CD1c-positive myeloid dendritic cell (primary cell): Measurements from ENCODE around the gene TMEM41A.

ENCODE experiments used
- DNase-seq: peaks from one replicate; pipeline ENCODE4 v3.0.0-alpha.2; 2016; ENCODE audit errors: extremely low spot score

The TMEM41A gene

GRCh38 chr3:185498503-185499396 lies at the start of gene TMEM41A:
TMEM41A (minus strand) TSS chr3:185499035; CDS start chr3:185498961, 74 bp downstream.
- peak; percentile 94 for DNase-seq

DNA sequence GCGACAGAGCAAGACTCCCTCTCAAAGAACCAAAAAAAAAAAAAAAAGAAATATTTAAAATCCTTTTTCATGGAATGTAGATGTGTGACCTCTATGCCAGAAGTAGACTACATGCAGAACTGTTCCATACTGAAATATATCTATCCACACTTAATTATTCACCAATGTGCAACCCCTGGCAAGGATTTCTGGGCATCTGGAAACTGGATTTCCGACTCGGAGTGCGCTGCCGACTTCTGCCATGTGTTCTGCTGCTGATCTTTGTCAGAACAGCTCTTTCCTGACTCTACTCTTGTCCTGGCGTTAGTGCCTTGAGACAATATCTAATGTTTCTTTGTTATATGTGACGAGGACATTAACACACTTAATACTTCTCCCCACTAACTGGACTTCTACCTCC lies 41.9 kb upstream of the TMEM41A start:
- no peak for DNase-seq

DNA sequence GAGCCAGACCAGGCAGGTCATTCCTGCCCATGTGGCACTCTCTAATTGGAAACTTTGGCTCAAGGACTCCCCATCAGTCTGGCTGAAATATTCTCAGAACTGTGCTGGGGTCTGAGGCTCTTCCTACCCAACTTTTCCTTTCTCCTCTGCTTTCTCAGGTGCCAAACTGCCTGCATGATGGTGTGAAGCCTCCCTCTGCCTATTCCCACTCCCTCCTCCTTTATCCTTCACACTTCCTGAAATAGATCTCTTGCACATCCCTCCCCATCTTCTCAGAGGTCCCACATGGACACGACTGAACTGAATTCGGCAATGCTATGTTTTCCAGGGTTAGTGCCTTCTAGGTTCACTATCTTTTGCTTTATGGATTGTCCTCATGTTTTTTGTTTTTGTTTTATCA lies 41.1 kb upstream of the TMEM41A start:
- no peak for DNase-seq

DNA sequence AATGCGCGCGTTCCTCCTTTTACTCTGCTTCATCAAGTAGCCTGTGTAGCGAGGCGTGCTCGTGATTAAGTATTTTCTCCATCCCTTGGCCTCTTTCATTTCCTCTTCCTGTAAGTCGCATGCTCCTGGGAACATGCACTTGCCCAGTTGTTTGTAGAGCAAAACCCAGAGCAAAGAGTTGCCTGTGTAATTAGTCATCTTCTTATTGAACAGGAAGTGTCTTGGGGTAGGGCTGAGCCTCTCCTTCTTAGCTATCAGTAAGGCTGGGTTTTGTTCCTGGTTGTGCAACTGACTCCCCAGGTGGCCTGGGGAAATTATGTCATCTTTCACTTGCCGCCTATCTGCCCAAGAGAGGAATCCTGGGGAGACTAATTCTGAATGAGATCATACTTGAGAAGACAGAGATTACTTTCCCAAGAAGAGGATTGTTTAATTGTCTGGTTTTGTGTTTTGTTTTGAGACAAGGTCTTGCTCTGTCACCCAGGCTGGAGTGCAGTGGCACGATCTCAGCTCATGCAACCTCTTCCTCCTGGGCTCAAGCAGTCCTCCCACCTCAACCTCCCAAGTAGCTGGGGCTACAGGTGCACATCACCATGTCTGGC lies 38.6 kb upstream of the TMEM41A start:
- DNase-seq = peak; percentile 91

DNA sequence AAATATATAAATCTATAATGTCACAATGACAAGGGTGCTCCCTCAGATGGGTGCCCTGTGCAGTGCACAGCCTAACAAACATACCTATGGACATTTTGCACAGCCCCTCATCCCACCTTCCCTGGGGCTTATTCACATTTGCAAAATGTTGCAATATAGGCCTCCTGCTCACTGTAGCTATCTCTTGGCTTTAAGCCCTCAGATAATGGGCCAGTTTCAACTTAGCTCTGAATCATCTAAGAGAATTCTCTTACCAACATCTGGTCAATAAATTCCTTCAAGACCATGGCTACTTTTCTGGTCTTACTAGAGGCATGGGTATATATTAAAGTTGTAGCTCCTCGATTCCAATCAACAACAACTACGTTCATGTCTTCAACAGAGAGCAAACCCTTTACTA lies 35.7 kb upstream of the TMEM41A start:
- DNase-seq = no peak

- no peak for DNase-seq
These were observed 34.1 kb upstream of the TMEM41A start for GRCh38 chr3:185532901-185533300.

DNA sequence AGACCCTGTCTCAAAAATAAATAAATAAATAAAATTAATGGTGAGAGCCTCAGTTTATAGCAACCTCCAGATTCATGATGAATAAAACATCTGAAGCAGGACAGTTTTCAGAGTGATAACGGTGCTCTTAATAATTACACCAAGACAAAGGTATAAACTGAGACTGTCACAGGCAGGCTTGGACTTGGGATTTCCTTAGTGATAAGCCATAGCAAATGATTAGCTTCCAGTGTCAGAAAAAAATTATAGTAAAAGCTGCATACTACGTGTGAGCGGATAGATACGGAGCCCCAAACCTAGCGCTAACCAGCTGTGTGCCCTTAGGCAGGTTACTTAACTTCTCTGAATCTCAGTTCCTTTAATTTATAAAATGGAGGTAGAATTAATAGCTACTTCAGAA lies 32.0 kb upstream of the TMEM41A start:
- DNase-seq = no peak

- DNase-seq = no peak
These were observed 29.7 kb upstream of the TMEM41A start for GRCh38 chr3:185528532-185528931.

- DNase-seq = no peak
These were observed 28.5 kb upstream of the TMEM41A start for GRCh38 chr3:185527364-185527763.

GRCh38 chr3:185526349-185526951 lies 27.6 kb upstream of the TMEM41A start:
- no peak for DNase-seq

DNA sequence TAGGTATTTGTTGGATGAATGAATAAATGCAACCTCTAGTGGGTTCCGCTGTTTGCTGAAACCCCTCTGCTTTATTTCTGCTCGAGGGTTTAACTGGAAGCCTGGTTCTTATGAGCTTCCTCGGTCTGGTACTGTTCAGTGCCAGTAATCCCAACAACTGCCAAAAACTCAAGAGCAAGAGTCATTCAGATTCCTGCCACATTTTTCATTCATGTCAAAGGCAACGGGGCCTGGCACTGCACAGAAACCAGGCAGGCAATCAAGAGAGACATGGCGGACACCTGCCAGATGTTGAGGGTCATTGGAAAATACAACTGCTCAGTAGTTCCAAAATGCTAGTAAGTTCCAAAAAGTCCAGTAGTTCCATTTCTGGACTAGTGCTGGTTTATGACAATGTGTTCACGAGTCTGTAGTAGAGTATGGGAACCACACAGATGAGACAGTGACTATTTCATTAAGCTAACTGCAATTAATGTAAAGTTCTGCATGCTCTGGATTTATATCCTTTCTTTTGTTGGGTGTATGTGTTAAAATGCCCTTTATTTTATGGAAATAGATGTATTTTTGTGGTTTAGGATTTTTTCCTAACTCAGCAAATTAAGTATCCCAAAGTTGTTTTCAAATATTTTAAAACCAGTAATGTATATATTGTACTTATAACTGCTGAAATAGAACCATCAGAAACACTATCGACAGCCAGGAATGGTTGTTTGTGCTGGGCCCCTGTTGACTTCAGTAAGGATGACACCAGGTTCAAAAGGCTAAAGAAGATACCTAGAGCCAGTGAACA lies 22.7 kb upstream of the TMEM41A start:
- DNase-seq = no peak

DNA sequence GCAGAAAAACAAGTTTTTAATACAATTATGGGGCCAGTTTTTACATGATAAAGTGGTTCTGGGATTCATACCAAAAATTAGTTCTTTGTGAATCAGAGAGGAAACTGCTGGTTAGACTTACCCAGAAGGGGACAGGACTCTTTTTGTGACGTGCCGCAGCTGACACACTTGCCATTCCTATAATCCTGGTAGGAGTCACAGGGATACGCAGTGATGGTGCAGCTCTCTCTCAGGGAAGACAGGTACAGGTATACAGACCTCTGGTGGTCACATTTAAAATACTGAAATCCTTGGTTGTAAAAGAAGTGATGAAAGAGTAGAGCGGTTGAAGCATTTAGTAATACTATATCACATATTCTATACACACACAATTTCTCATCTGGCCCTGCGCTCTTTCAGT lies 20.2 kb upstream of the TMEM41A start:
- no peak for DNase-seq

GRCh38 chr3:185517387-185518130 lies 18.7 kb upstream of the TMEM41A start:
- no peak for DNase-seq

DNA sequence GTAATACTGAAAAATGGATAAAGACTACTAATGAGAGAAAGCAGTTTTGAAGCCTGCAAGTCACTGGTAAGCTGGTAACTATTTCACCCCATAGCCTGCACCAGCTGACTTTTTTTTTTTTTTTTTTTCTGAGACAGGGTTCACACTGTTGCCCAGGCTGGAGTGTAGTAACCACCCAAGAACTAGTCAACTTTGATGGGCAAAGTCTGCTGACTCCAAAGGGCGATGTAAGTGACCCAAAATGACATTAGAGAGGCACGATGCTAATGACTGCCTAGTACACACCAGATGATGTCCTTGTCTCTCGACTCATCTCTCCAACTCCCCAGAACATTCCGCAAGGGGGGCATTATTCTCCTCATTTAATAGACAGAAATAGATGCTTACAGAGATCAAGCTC lies 12.9 kb upstream of the TMEM41A start:
- no peak for DNase-seq

- no peak for DNase-seq
These were observed 9.6 kb upstream of the TMEM41A start for GRCh38 chr3:185508335-185508991.

DNA sequence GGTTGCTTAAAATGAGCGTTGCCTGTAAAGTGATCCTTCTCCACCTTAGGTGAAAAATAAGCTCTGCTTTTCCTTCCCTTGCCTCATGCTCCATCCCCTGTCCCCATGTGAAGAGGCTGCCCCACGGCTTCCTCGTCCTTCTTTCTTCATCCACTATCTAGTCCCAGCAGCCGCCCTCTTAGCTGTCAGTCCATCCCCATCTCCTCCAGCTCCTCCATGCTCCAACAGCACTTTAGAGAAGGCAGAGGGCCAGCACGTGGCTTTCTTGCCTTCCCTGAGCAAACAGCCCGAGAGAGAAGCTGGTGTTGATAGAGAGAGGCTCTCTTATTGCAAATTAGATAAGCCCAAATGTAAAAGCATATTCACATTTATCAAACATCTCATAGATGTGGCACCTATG lies 9.0 kb upstream of the TMEM41A start:
- no peak for DNase-seq

DNA sequence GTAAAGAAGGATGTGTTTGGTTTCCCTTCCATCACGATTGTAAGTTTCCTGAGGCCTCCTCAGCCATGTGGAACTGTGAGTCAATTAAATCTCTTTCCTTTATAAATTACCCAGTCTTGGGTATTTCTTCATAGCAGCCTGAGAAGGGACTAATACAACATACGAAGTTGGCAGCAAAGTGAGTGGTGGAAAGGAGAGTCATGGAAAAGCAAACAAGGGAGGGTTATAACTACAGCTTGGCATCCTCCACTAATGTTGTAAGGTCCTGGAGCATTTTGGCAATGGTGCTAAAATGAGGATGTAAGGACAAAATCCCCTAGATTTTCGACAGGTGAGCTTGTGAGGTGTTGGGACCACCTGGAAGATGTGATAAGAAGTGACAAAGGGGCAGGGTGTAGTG lies 5.8 kb upstream of the TMEM41A start:
- no peak for DNase-seq

- no peak for DNase-seq
These were observed 4.7 kb upstream of the TMEM41A start for GRCh38 chr3:185503521-185503920.

- no peak for DNase-seq
These were observed 4.2 kb upstream of the TMEM41A start for GRCh38 chr3:185502987-185503386.

GRCh38 chr3:185490241-185490640 lies 8.6 kb downstream of the TMEM41A start:
- no peak for DNase-seq

DNA sequence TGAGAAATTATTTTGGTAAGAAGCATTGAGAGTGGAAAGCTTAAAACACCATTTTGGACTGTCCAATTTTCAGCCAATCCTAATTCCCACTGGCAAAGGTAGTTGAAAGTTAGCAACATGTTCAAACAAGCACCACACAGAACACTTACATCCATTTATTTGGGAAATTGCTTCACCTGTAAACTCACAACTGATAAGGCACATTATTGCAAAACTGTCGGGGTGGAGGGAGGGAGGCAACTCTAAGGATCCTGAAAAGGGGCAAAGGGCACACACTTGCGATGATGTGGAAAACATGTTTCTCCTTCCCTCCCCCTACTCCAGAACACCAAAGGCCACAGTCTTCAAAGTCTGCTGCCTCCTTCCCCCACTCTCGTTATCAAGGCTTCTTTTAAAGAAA lies 9.4 kb downstream of the TMEM41A start:
- no peak for DNase-seq
